ENCODE data around the gene MCEMP1.

DNA sequence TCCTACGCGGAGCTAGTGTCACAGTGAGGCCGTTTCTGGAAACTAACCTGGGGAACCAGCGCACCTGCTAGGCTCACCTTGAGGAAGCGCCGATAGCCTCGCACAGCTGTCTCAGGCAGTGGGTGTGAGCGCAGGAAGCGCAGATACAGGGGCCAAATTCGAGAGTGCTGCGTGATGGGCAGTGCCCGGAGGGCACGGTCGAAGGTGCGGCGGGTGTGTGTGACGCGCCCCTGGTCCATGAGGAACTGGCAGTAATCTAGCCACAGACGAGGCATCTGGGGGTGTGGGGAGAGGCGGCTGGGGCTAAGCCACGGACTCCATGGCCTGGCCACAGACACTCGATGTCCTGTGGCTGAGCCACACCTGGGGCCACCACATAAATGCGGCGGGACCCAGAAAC lies 49.7 kb upstream of the MCEMP1 start:
- TF ChIP-seq POLR2A (IDR thresholded peaks at IDR 0.05): no peak
- TF ChIP-seq, protein P1, sequence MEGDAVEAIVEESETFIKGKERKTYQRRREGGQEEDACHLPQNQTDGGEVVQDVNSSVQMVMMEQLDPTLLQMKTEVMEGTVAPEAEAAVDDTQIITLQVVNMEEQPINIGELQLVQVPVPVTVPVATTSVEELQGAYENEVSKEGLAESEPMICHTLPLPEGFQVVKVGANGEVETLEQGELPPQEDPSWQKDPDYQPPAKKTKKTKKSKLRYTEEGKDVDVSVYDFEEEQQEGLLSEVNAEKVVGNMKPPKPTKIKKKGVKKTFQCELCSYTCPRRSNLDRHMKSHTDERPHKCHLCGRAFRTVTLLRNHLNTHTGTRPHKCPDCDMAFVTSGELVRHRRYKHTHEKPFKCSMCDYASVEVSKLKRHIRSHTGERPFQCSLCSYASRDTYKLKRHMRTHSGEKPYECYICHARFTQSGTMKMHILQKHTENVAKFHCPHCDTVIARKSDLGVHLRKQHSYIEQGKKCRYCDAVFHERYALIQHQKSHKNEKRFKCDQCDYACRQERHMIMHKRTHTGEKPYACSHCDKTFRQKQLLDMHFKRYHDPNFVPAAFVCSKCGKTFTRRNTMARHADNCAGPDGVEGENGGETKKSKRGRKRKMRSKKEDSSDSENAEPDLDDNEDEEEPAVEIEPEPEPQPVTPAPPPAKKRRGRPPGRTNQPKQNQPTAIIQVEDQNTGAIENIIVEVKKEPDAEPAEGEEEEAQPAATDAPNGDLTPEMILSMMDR (IDR thresholded peaks at IDR 0.05): no peak

All from lower leg skin (tissue), 3 donors.